ENCODE data around the gene SLC25A18.

SLC25A18 gene

GRCh38 chr22:17570851-17571631 lies 7.7 kb downstream of the SLC25A18 start:
- DNase-seq: peak; percentile 45

- no peak for DNase-seq
These were observed 11.9 kb downstream of the SLC25A18 start for GRCh38 chr22:17575151-17575550.

- no peak for DNase-seq
These were observed 12.4 kb downstream of the SLC25A18 start for GRCh38 chr22:17575681-17576080.

- peak; percentile 86 for DNase-seq
These were observed 13.2 kb downstream of the SLC25A18 start for GRCh38 chr22:17576470-17576869.

GRCh38 chr22:17578136-17578754 lies 14.9 kb downstream of the SLC25A18 start:
- peak; percentile 46 for DNase-seq

GRCh38 chr22:17579535-17579981 lies 16.3 kb downstream of the SLC25A18 start:
- DNase-seq: no peak

GRCh38 chr22:17580441-17581031 lies 17.2 kb downstream of the SLC25A18 start:
- DNase-seq: no peak

GRCh38 chr22:17581056-17581455 lies 17.8 kb downstream of the SLC25A18 start:
- DNase-seq: no peak

GRCh38 chr22:17581631-17582030 lies 18.3 kb downstream of the SLC25A18 start:
- no peak for DNase-seq

- no peak for DNase-seq
These were observed 19.9 kb downstream of the SLC25A18 start for GRCh38 chr22:17583151-17583550.

GRCh38 chr22:17586831-17587440 lies 23.6 kb downstream of the SLC25A18 start:
- DNase-seq: no peak

GRCh38 chr22:17587629-17588028 lies 24.3 kb downstream of the SLC25A18 start:
- DNase-seq: no peak

- DNase-seq: no peak
These were observed 25.3 kb downstream of the SLC25A18 start for GRCh38 chr22:17588606-17589005.

- DNase-seq: no peak
These were observed 26.6 kb downstream of the SLC25A18 start for GRCh38 chr22:17589810-17590375.

GRCh38 chr22:17590586-17590985 lies 27.3 kb downstream of the SLC25A18 start:
- DNase-seq: no peak

GRCh38 chr22:17592201-17592600 lies 28.9 kb downstream of the SLC25A18 start:
- no peak for DNase-seq

GRCh38 chr22:17596226-17596625 lies 32.9 kb downstream of the SLC25A18 start:
- no peak for DNase-seq

GRCh38 chr22:17597217-17597616 lies 33.9 kb downstream of the SLC25A18 start:
- no peak for DNase-seq

- DNase-seq: no peak
These were observed 35.0 kb downstream of the SLC25A18 start for GRCh38 chr22:17598318-17598717.

GRCh38 chr22:17601031-17601430 lies 37.7 kb downstream of the SLC25A18 start:
- no peak for DNase-seq

- DNase-seq: no peak
These were observed 40.4 kb downstream of the SLC25A18 start for GRCh38 chr22:17603668-17604067.

GRCh38 chr22:17606496-17606895 lies 43.2 kb downstream of the SLC25A18 start:
- DNase-seq: peak; percentile 41

GRCh38 chr22:17607891-17608521 lies 44.7 kb downstream of the SLC25A18 start:
- no peak for DNase-seq

Measured in fibroblast of upper back skin (primary cell).